H1 (cell line): Measurements from ENCODE around the gene WWC2. TPM values are rescaled to one million over a fixed set of nuclear protein-coding genes. Genes with fewer than 3 reads are reported as not detected.

Experiments used
- CTCF ChIA-PET: fragments of 300-600 bp; sonication (Branson Sonifier 250); formaldehyde crosslinking; loops from one replicate; lab custom pipeline; 2021; ENCODE audit not compliant: partially characterized antibody; lab: Charles Lee
- POLR2A ChIA-PET: fragments of 300-600 bp; sonication (Branson Sonifier 250); formaldehyde crosslinking; loops from one replicate; lab custom pipeline; 2021; ENCODE audit warnings: inconsistent platforms; ENCODE audit not compliant: partially characterized antibody; lab: Charles Lee
- DNase-seq, 2 experiments: peaks; one replicate each; pipeline versions ENCODE4 v3.0.0 to v3.0.0-alpha.2; 2010 to 2022; ENCODE audit warnings: low spot score in 2 of 2, low read depth in 1 of 2, mixed read lengths in 1 of 2
- FAIRE-seq: peaks from 2 replicates; lab custom pipeline; 2011; peaks lifted over from hg19 to GRCh38; lab: Jason Lieb, UNC
- H2AFZ ChIP-seq: 2 replicates; pipeline ENCODE4 v1.8.1; 2012; ENCODE audit warnings: low read length, inconsistent platforms
- H2AK5ac ChIP-seq: 2 replicates; pipeline ENCODE4 v1.6.1; 2013; ENCODE audit warnings: low read depth, low read length
- H2BK120ac ChIP-seq: replicated peaks from 2 replicates; pipeline ENCODE3; 2013; ENCODE audit warnings: low read depth, low read length, inconsistent platforms
- H2BK12ac ChIP-seq: 2 replicates; pipeline ENCODE4 v1.6.1; 2013; ENCODE audit warnings: low read depth, low read length
- H2BK15ac ChIP-seq: 2 replicates; pipeline ENCODE4 v1.6.1; 2013; ENCODE audit warnings: low read length
- H2BK20ac ChIP-seq: 2 replicates; pipeline ENCODE4 v1.6.1; 2013; ENCODE audit warnings: low read length
- H2BK5ac ChIP-seq: 2 replicates; pipeline ENCODE4 v1.6.1; 2013; ENCODE audit warnings: low read depth, low read length
- H3K14ac ChIP-seq: 2 replicates; pipeline ENCODE4 v1.6.1; 2013; ENCODE audit warnings: inconsistent platforms; ENCODE audit not compliant: insufficient read length
- H3K18ac ChIP-seq: 2 replicates; pipeline ENCODE4 v1.6.1; 2013; ENCODE audit warnings: low read length; ENCODE audit errors: extremely low read depth
- H3K23ac ChIP-seq: 2 replicates; pipeline ENCODE4 v1.6.1; 2013; ENCODE audit warnings: inconsistent platforms; ENCODE audit not compliant: insufficient read length
- H3K23me2 ChIP-seq: 2 replicates; pipeline ENCODE4 v1.6.1; 2013; ENCODE audit warnings: low read depth, low read length
- H3K27ac ChIP-seq: 2 replicates; pipeline ENCODE4 v1.6.1; 2011; ENCODE audit warnings: low read depth, low read length, inconsistent platforms
- H3K27me3 ChIP-seq, 4 experiments: replicated peaks in 1 of 4; 1 replicate in 1 of 4; 2 replicates in 3 of 4; pipeline versions ENCODE4 v1.6.1 to v1.8.1; 2011 to 2013; ENCODE audit warnings: low read length in 3 of 4, mild to moderate bottlenecking in 3 of 4, inconsistent platforms in 2 of 4, mixed read lengths in 2 of 4, moderate library complexity in 1 of 4; ENCODE audit not compliant: control insufficient read depth in 3 of 4, insufficient read depth in 3 of 4; ENCODE audit errors: extremely low read depth in 1 of 4
- H3K36me3 ChIP-seq, 4 experiments: 2 replicates each; pipeline versions ENCODE4 v1.6.1 to v1.8.1; 2011 to 2013; ENCODE audit warnings: mild to moderate bottlenecking in 4 of 4, low read length in 3 of 4, moderate library complexity in 2 of 4, control low read depth in 1 of 4, inconsistent platforms in 1 of 4; ENCODE audit not compliant: insufficient read depth in 4 of 4, control insufficient read depth in 2 of 4
- H3K4ac ChIP-seq: replicated peaks from 2 replicates; pipeline ENCODE3; 2013; ENCODE audit warnings: low read length, low read depth, mixed read lengths, inconsistent platforms; ENCODE audit not compliant: insufficient read length
- H3K4me1 ChIP-seq, 4 experiments: replicated peaks in 1 of 4; 1 replicate in 1 of 4; 2 replicates in 3 of 4; pipeline versions ENCODE4 v1.6.1 to v1.8.1; 2011 to 2013; ENCODE audit warnings: low read length in 3 of 4, inconsistent platforms in 2 of 4, mixed read lengths in 1 of 4; ENCODE audit not compliant: insufficient read depth in 4 of 4, control insufficient read depth in 3 of 4
- H3K4me2 ChIP-seq, 2 experiments: 2 replicates each; pipeline versions ENCODE4 v1.6.1 to v1.8.1; 2011 to 2013; ENCODE audit warnings: low read depth in 2 of 2, low read length in 2 of 2, control low read depth in 1 of 2, inconsistent platforms in 1 of 2, mild to moderate bottlenecking in 1 of 2; ENCODE audit not compliant: insufficient read depth in 1 of 2
- H3K4me3 ChIP-seq, 4 experiments: fragments of 200-600, 300-600 bp in 1 of 4; sonication (generic), shearing (Covaris generic), sonication (Bioruptor Twin) in 1 of 4; 2 replicates each; pipeline versions ENCODE4 v1.5.1 to v1.8.1; 2011 to 2016; ENCODE audit warnings: low read length in 4 of 4, low read depth in 3 of 4, control low read depth in 2 of 4, inconsistent platforms in 2 of 4, mild to moderate bottlenecking in 2 of 4, mixed read lengths in 1 of 4, moderate library complexity in 1 of 4; ENCODE audit not compliant: insufficient read depth in 2 of 4; ENCODE audit errors: extremely low read depth in 1 of 4
- H3K56ac ChIP-seq: replicated peaks from 2 replicates; pipeline ENCODE3; 2013; ENCODE audit warnings: low read depth, mild to moderate bottlenecking, mixed read lengths, low read length, inconsistent platforms; ENCODE audit not compliant: insufficient read length
- H3K79me1 ChIP-seq: 2 replicates; pipeline ENCODE4 v1.6.1; 2013; ENCODE audit warnings: low read depth, low read length, control low read depth
- H3K79me2 ChIP-seq, 2 experiments: 2 replicates each; pipeline versions ENCODE4 v1.6.1 to v1.8.1; 2012 to 2013; ENCODE audit warnings: low read length in 2 of 2, mild to moderate bottlenecking in 2 of 2, inconsistent platforms in 1 of 2; ENCODE audit not compliant: insufficient read depth in 2 of 2, control insufficient read depth in 1 of 2
- H3K9ac ChIP-seq, 4 experiments: replicated peaks in 1 of 4; 1 replicate in 1 of 4; 2 replicates in 3 of 4; pipeline versions ENCODE4 v1.6.1 to v1.8.1; 2011 to 2013; ENCODE audit warnings: low read depth in 3 of 4, low read length in 3 of 4, control low read depth in 2 of 4, mild to moderate bottlenecking in 2 of 4, moderate library complexity in 2 of 4, inconsistent platforms in 1 of 4; ENCODE audit errors: extremely low read depth in 1 of 4
- H3K9me3 ChIP-seq, 2 experiments: 2 replicates each; pipeline versions ENCODE4 v1.6.1 to v1.8.1; 2012 to 2013; ENCODE audit warnings: mild to moderate bottlenecking in 2 of 2, moderate library complexity in 2 of 2, control low read depth in 1 of 2, inconsistent platforms in 1 of 2, low read depth in 1 of 2, low read length in 1 of 2, mixed read lengths in 1 of 2; ENCODE audit not compliant: insufficient read depth in 2 of 2
- H4K20me1 ChIP-seq, 2 experiments: replicated peaks in 1 of 2; 2 replicates each; pipeline versions ENCODE3 to v1.8.1; 2011 to 2013; ENCODE audit warnings: inconsistent platforms in 2 of 2, low read length in 2 of 2, mild to moderate bottlenecking in 1 of 2; ENCODE audit not compliant: insufficient read depth in 2 of 2, control insufficient read depth in 1 of 2
- H4K5ac ChIP-seq: 2 replicates; pipeline ENCODE4 v1.6.1; 2013; ENCODE audit warnings: low read length, low read depth, mixed read lengths, inconsistent platforms; ENCODE audit not compliant: insufficient read length
- H4K8ac ChIP-seq: 2 replicates; pipeline ENCODE4 v1.8.0; 2013; ENCODE audit warnings: mild to moderate bottlenecking, moderate library complexity, low read length, inconsistent platforms; ENCODE audit not compliant: insufficient read depth; ENCODE audit errors: extremely low read depth
- H4K91ac ChIP-seq: replicated peaks from 2 replicates; pipeline ENCODE3; 2013; ENCODE audit warnings: low read length, mixed read lengths, inconsistent platforms; ENCODE audit not compliant: insufficient read length
- CEBPB ChIP-seq: IDR thresholded peaks from 2 replicates; pipeline ENCODE4 v1.6.1; 2012; ENCODE audit warnings: low read depth, low read length
- CREB1 ChIP-seq: IDR thresholded peaks from 2 replicates; pipeline ENCODE4 v1.6.1; 2012; ENCODE audit warnings: inconsistent platforms
- JUND ChIP-seq: IDR thresholded peaks from 2 replicates; pipeline ENCODE4 v1.6.1; 2011; ENCODE audit warnings: mild to moderate bottlenecking, improper control_type of control experiment, low read length
- KDM4A ChIP-seq: IDR thresholded peaks from one replicate; pipeline ENCODE4 v1.7.1; 2012; ENCODE audit warnings: low read depth, mild to moderate bottlenecking, moderate library complexity, low read length, inconsistent platforms; ENCODE audit not compliant: severe bottlenecking
- SIRT6 ChIP-seq: IDR thresholded peaks from one replicate; pipeline ENCODE4 v1.7.1; 2012; ENCODE audit warnings: low read length, inconsistent platforms
- TAF1 ChIP-seq: IDR thresholded peaks from 2 replicates; pipeline ENCODE4 v1.6.1; 2011; ENCODE audit warnings: mild to moderate bottlenecking, low read depth, low read length
- WGBS, 2 experiments: shearing (Covaris generic) in 1 of 2; methylation state at CpG; one replicate each; pipeline versions ENCODE4 v1.1.6 to v1.1.7; 2013 to 2015; ENCODE audit warnings: low lambda C conversion rate in 2 of 2, mixed read lengths in 2 of 2, inconsistent platforms in 1 of 2, low coverage in 1 of 2, missing lambda C conversion rate in 1 of 2; ENCODE audit not compliant: insufficient replicate concordance in 2 of 2, insufficient coverage in 1 of 2, insufficient read length in 1 of 2; ENCODE audit errors: extremely low coverage in 1 of 2, missing lambda C conversion rate in 1 of 2; 5-methylcytosine and 5-hydroxymethylcytosine counted together
- polyA plus RNA-seq, 7 experiments: library from polyadenylated mRNA; depleted of rRNA in 3 of 7; stranded (reverse) in 5 of 7; unstranded in 2 of 7; fragments of >200 nt in 5 of 7; fragments of 200-250 nt in 2 of 7; gene quantifications; 1 replicate in 5 of 7; 2 replicates in 1 of 7; 4 replicates in 1 of 7; pipeline versions ENCODE4 v1.2.1 to v1.2.3, GENCODE V29; 2011 to 2013; ENCODE audit warnings: missing spikeins in 2 of 7, mixed read lengths in 2 of 7
- total RNA-seq: library from RNA; stranded (reverse); fragmentation: NEBNext Ultra II Directional; extraction: Animal tissue kit (Norgen Biotek cat#: 25700); gene quantifications from 2 replicates; pipeline ENCODE4 v1.2.1, GENCODE V29; 2021

Gene WWC2
- total and polyA plus RNA-seq, 2 of the 8 experiments (the other 6 are each of a cell fraction or from before 2014, with no cell fraction given): 17.6 to 135 TPM

GRCh38 chr4:183264614-183265013 lies 165.6 kb downstream of the WWC2 start:
- CTCF ChIA-PET: interaction anchor here (0.6 to 7.5 kb wide), 5 partner anchors 14 to 251 kb away, joined by 3 to 113 read pairs (median 28); no protein-coding TSS in a partner anchor
- H4K8ac ChIP-seq: no peak overlapping the region
- no peak overlapping the region for H2BK20ac ChIP-seq
- no peak overlapping the region for H3K14ac ChIP-seq
- peaks cover 10 to 72% (median 48%) of the 10 kb centered on the region in 4 experiments for H3K36me3 ChIP-seq
- no peak overlapping the region for H2BK5ac ChIP-seq
- H3K79me2 ChIP-seq: no peaks in the 10 kb centered on the region
- DNase-seq: no peak
- no peak overlapping the region for H2BK120ac ChIP-seq
- H2AFZ ChIP-seq: no peak overlapping the region
- no peak overlapping the region for H3K23ac ChIP-seq
- H3K79me1 ChIP-seq: no peaks in the 10 kb centered on the region; the same call in 1 of the 2 replicates
- H4K20me1 ChIP-seq: peaks cover 0 to 2% of the 10 kb centered on the region in 2 experiments
- no peak overlapping the region for H4K91ac ChIP-seq
- no peak for FAIRE-seq
- no peak overlapping the region for H2AK5ac ChIP-seq
- H3K4me3 ChIP-seq: no peak overlapping the region
- no peak overlapping the region for H2BK15ac ChIP-seq
- H3K18ac ChIP-seq: no peak overlapping the region
- H3K4ac ChIP-seq: no peak overlapping the region
- peaks cover 0 to 11% (median 2%) of the 10 kb centered on the region in 4 experiments; a peak in 3 of 7 replicates for H3K4me1 ChIP-seq
- H3K56ac ChIP-seq: no peak overlapping the region
- no peaks in the 10 kb centered on the region for H3K9me3 ChIP-seq
- no peak overlapping the region for H2BK12ac ChIP-seq
- no peaks in the 10 kb centered on the region for H3K23me2 ChIP-seq
- POLR2A ChIA-PET: interaction anchor here (1.2 kb wide), 1 partner anchor 9 kb away, joined by 3 read pairs; no protein-coding TSS in a partner anchor
- WGBS, 2 experiments: 78% methylated on average over 1 of the region's 1 CpG; no CpG with 5 or more reads in 1 of the 2 experiments
- no peaks in the 10 kb centered on the region for H3K27me3 ChIP-seq
- no peak overlapping the region for H3K27ac ChIP-seq
- H4K5ac ChIP-seq: no peak overlapping the region
- no peak overlapping the region for H3K9ac ChIP-seq
- H3K4me2 ChIP-seq: no peak overlapping the region
- no peak for TF ChIP-seq TAF1
- no peak for TF ChIP-seq KDM4A
- TF ChIP-seq CEBPB: no peak
- TF ChIP-seq CREB1: no peak
- TF ChIP-seq SIRT6: no peak
- TF ChIP-seq JUND: no peak
